B cell (primary cell): ENCODE results near the gene IQCC. TPM values are rescaled to one million over a fixed set of nuclear protein-coding genes. Genes with fewer than 3 reads are reported as not detected.

ENCODE experiments used
- ATAC-seq: fragments of 200-7000 bp; cut with Tn5 transposase; one replicate; pipeline ENCODE4 v1.10.0; 2021; ENCODE audit warnings: low read depth, mild to moderate bottlenecking, moderate number of reproducible peaks, moderate library complexity
- CTCF ChIA-PET: fragments of 350-600 bp; sonication (Branson Sonifier 250); formaldehyde crosslinking; loops from one replicate; lab custom pipeline; 2021; ENCODE audit warnings: antibody characterized with exemption, inconsistent platforms; lab: Charles Lee
- POLR2A ChIA-PET: fragments of 350-600 bp; sonication (Branson Sonifier 250); formaldehyde crosslinking; loops from one replicate; lab custom pipeline; 2021; ENCODE audit warnings: antibody characterized with exemption; lab: Charles Lee
- DNase-seq: peaks from one replicate; pipeline ENCODE4 v3.0.0; 2013
- H2AFZ ChIP-seq: 2 replicates; pipeline ENCODE4 v1.6.1; 2012; ENCODE audit warnings: mild to moderate bottlenecking, low read depth, low read length; ENCODE audit not compliant: insufficient read depth, poor library complexity, severe bottlenecking
- H3K27ac ChIP-seq, 2 donors: 1 replicate in 1 of 2; 2 replicates in 1 of 2; pipeline ENCODE4 v1.5.1; 2012 to 2013; ENCODE audit warnings: low read length in 2 of 2, mild to moderate bottlenecking in 2 of 2, moderate library complexity in 1 of 2
- H3K27me3 ChIP-seq, 4 experiments: fragments of 200-600 bp in 1 of 4; sonication (generic) in 1 of 4; replicated peaks in 1 of 4; 1 replicate in 2 of 4; 2 replicates in 2 of 4; pipeline versions ENCODE4 v1.6.1 to v1.7.0; 2013 to 2016; ENCODE audit warnings: low read length in 3 of 4, mild to moderate bottlenecking in 2 of 4, mixed read lengths in 1 of 4, moderate library complexity in 1 of 4; ENCODE audit not compliant: insufficient read depth in 4 of 4, control insufficient read depth in 3 of 4; ENCODE audit errors: control extremely low read depth in 1 of 4
- H3K36me3 ChIP-seq, 2 experiments: replicated peaks in 1 of 2; 1 replicate in 1 of 2; 2 replicates in 1 of 2; pipeline versions ENCODE4 v1.6.1 to v1.7.1; 2013; ENCODE audit warnings: low read length in 1 of 2; ENCODE audit not compliant: insufficient read depth in 2 of 2, control insufficient read depth in 1 of 2; ENCODE audit errors: control extremely low read depth in 1 of 2, extremely low read depth in 1 of 2
- H3K4me1 ChIP-seq, 2 donors: fragments of 200-600 bp in 1 of 2; sonication (generic) in 1 of 2; 1 replicate in 1 of 2; 2 replicates in 1 of 2; pipeline versions ENCODE4 v1.5.1 to v1.6.1; 2013 to 2017; ENCODE audit warnings: low read length in 2 of 2; ENCODE audit not compliant: control insufficient read depth in 2 of 2, insufficient read depth in 2 of 2
- H3K4me2 ChIP-seq: replicated peaks from 2 replicates; pipeline ENCODE3; 2012; ENCODE audit warnings: mild to moderate bottlenecking, low read depth, low read length; ENCODE audit not compliant: poor library complexity, severe bottlenecking
- H3K4me3 ChIP-seq, 5 experiments: fragments of 200-600 bp in 1 of 5; sonication (generic) in 1 of 5; 1 replicate in 3 of 5; 2 replicates in 2 of 5; pipeline versions ENCODE4 v1.5.1 to v1.7.0; 2011 to 2016; ENCODE audit warnings: low read length in 4 of 5, mild to moderate bottlenecking in 4 of 5, low read depth in 2 of 5, control low read depth in 1 of 5, moderate library complexity in 1 of 5; ENCODE audit not compliant: insufficient read depth in 1 of 5; ENCODE audit errors: control extremely low read depth in 1 of 5, extremely low read depth in 1 of 5
- H3K79me2 ChIP-seq: fragments of 200-600 bp; sonication (generic); one replicate; pipeline ENCODE4 v1.6.0; 2016; ENCODE audit warnings: low read length; ENCODE audit not compliant: control insufficient read depth, insufficient read depth
- H3K9ac ChIP-seq: fragments of 200-600 bp; sonication (generic); 2 replicates; pipeline ENCODE4 v1.6.1; 2017; ENCODE audit warnings: mild to moderate bottlenecking, low read length, moderate library complexity
- H3K9me3 ChIP-seq, 3 donors: one replicate each; pipeline versions ENCODE4 v1.6.1 to v1.7.1; 2013; ENCODE audit warnings: low read length in 2 of 3; ENCODE audit not compliant: control insufficient read depth in 2 of 3, insufficient read depth in 1 of 3; ENCODE audit errors: control extremely low read depth in 1 of 3
- H4K20me1 ChIP-seq: 2 replicates; pipeline ENCODE4 v1.6.0; 2012; ENCODE audit warnings: mild to moderate bottlenecking, low read length; ENCODE audit not compliant: insufficient read depth, control insufficient read depth, poor library complexity, severe bottlenecking
- H3K27ac Mint-ChIP-seq: one replicate; pipeline ENCODE4 v1.8.0; 2021; ENCODE audit warnings: mixed read lengths
- H3K27me3 Mint-ChIP-seq: one replicate; pipeline ENCODE4 v1.8.0; 2021; ENCODE audit warnings: mixed read lengths
- H3K4me1 Mint-ChIP-seq: one replicate; pipeline ENCODE4 v1.8.0; 2021; ENCODE audit warnings: mixed read lengths
- H3K4me3 Mint-ChIP-seq: one replicate; pipeline ENCODE4 v1.8.0; 2021; ENCODE audit warnings: mixed read lengths
- H3K9me3 Mint-ChIP-seq: one replicate; pipeline ENCODE4 v1.8.0; 2022; ENCODE audit warnings: mixed read lengths; ENCODE audit not compliant: insufficient read depth
- CTCF ChIP-seq: fragments of 200-600 bp; IDR thresholded peaks from one replicate; pipeline ENCODE4 v1.8.0; 2022; ENCODE audit warnings: antibody characterized with exemption, mild to moderate bottlenecking
- EZH2 ChIP-seq: IDR thresholded peaks from 2 replicates; pipeline ENCODE4 v1.6.1; 2012; ENCODE audit warnings: borderline replicate concordance, low read depth, mild to moderate bottlenecking, moderate library complexity, low read length; ENCODE audit not compliant: insufficient read depth, poor library complexity, severe bottlenecking
- WGBS: methylation state at CpG from one replicate; pipeline ENCODE4 v1.1.5; 2013; ENCODE audit warnings: missing lambda C conversion rate; ENCODE audit not compliant: insufficient coverage; 5-methylcytosine and 5-hydroxymethylcytosine counted together
- intact Hi-C: fragments of 100-400 bp; cut with micrococcal nuclease; formaldehyde crosslinking; loops from one replicate; pipeline ENCODE4 v1.10.0; 2022
- polyA plus RNA-seq: library from polyadenylated mRNA; depleted of rRNA; stranded (reverse); fragments of >200 nt; gene quantifications from 2 replicates; pipeline ENCODE4 v1.2.3, GENCODE V29; 2012
- total RNA-seq, 2 donors: library from RNA; stranded (reverse); fragments of 120-200 nt in 1 of 2; gene quantifications; 1 replicate in 1 of 2; 2 replicates in 1 of 2; pipeline versions ENCODE4 v1.2.3 to v1.2.4, GENCODE V29; 2013 to 2022

The IQCC gene
- total and polyA plus RNA-seq, 2 donors (not counting 1 experiment from before 2014, with no cell fraction given), result 2.0 to 2.1 TPM

GRCh38 chr1:32223683-32224082 is 18.2 kb downstream of the IQCC start:
- Histone ChIP-seq H3K9me3 (no peaks in the 10 kb centered on the region), H2AFZ (no peak overlapping the region), H3K4me2 (peak overlapping the region; percentile 87), H3K36me3 (peaks cover 7 to 46% of the 10 kb centered on the region in 2 experiments), H3K79me2 (peaks cover 46% of the 10 kb centered on the region), H4K20me1 (peaks cover 8% of the 10 kb centered on the region), H3K4me1 (peaks cover 28 to 30% of the 10 kb centered on the region in 2 donors), H3K9ac (no peak overlapping the region), H3K27me3 (no peaks in the 10 kb centered on the region), H3K27ac (peak overlapping the region in 1 of 2 donors; percentile 38), H3K4me3 (no peak overlapping the region)
- ATAC-seq, result no peak
- ChIA-PET POLR2A (interaction anchor here (1.2 to 2.0 kb wide), 2 partner anchors 17 to 93 kb away, joined by 3 to 9 read pairs; no protein-coding TSS in a partner anchor), CTCF (interaction anchor here (0.7 to 3.6 kb wide), 5 partner anchors 16 to 177 kb away, joined by 3 to 15 read pairs (median 4); partner anchors contain the start of gene CCDC28B)
- 95% methylated on average over 3 of the region's 3 CpGs for WGBS
- no peaks in the 10 kb centered on the region for H3K27me3 Mint-ChIP-seq
- H3K4me3 Mint-ChIP-seq, result peak overlapping the region; percentile 97
- no peak for DNase-seq
- H3K9me3 Mint-ChIP-seq, result no peaks in the 10 kb centered on the region
- peaks cover 43% of the 10 kb centered on the region for H3K4me1 Mint-ChIP-seq
- intact Hi-C loops, result no loop called here
- no peak for TF ChIP-seq EZH2
- no peak for TF ChIP-seq CTCF
- H3K27ac Mint-ChIP-seq, result peak overlapping the region; percentile 61

DNA sequence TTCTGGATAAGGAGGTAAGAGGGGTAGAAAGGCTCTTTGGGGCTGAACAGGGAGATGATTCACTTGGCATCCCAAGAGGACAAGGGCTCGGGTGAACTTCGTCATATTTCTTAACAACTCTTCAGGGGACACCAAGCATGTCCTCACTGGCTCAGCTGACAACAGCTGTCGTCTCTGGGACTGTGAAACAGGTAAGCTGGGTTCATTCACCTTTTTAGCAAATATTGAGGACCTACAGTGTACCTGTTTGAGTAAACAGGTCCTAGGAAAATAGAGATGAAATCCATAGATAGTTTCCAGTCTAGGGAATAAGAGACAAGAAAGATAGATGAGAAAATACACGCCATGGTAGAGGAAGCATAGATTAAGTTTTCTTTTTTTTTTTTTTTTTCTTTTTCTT is 18.8 kb downstream of the IQCC start:
- POLR2A ChIA-PET, result interaction anchor here (0.7 to 2.0 kb wide), 2 partner anchors 16 to 572 kb away, joined by 6 to 9 read pairs; no protein-coding TSS in a partner anchor

More for the DNA sequence above, 18.8 kb downstream of the IQCC start:
- WGBS, result 100% methylated on average over 3 of the region's 4 CpGs
- Histone ChIP-seq H3K27ac (peak overlapping the region in 1 of 2 donors; percentile 38), H3K9me3 (no peaks in the 10 kb centered on the region), H2AFZ (no peak overlapping the region), H3K79me2 (peaks cover 46% of the 10 kb centered on the region), H3K4me2 (no peak overlapping the region), H3K4me3 (no peak overlapping the region), H3K9ac (no peak overlapping the region), H4K20me1 (peaks cover 8% of the 10 kb centered on the region), H3K4me1 (peaks cover 28 to 30% of the 10 kb centered on the region in 2 donors), H3K27me3 (no peaks in the 10 kb centered on the region), H3K36me3 (peaks cover 8 to 50% of the 10 kb centered on the region in 2 experiments)
- CTCF ChIA-PET, result interaction anchor here (0.8 to 3.6 kb wide), 3 partner anchors 16 to 93 kb away, joined by 3 to 15 read pairs (median 11); no protein-coding TSS in a partner anchor
- H3K4me1 Mint-ChIP-seq, result peaks cover 43% of the 10 kb centered on the region
- no peak for ATAC-seq
- no peak for DNase-seq
- H3K9me3 Mint-ChIP-seq, result no peaks in the 10 kb centered on the region
- H3K27ac Mint-ChIP-seq, result peak overlapping the region; percentile 61
- H3K4me3 Mint-ChIP-seq, result peak overlapping the region; percentile 75
- intact Hi-C loops, result no loop called here
- no peaks in the 10 kb centered on the region for H3K27me3 Mint-ChIP-seq
- no peak for TF ChIP-seq EZH2
- TF ChIP-seq CTCF, result no peak
